PC-9 (cell line): Measurements from ENCODE around the gene PDIA6.

Experiments
- CTCF ChIP-seq: fragments of 200-600 bp; sonication (generic); conservative IDR thresholded peaks from 2 replicates; pipeline ENCODE4 v1.6.1; 2017; ENCODE audit warnings: mixed run types, antibody characterized with exemption, mild to moderate bottlenecking, moderate library complexity
- EZH2 ChIP-seq: fragments of 200-600 bp; sonication (generic); IDR thresholded peaks from 2 replicates; pipeline ENCODE4 v1.8.0; 2017; ENCODE audit warnings: antibody characterized with exemption, low read depth

- TF ChIP-seq EZH2 = no peak
- TF ChIP-seq CTCF = no peak
Observed at GRCh38 chr2:10752236-10752635, 60.3 kb downstream of the PDIA6 start.
